Keratinocyte (primary cell): ENCODE results near the gene PPHLN1.

Experiments used
- CTCF ChIP-seq, 3 experiments: IDR thresholded peaks in 1 of 3; conservative IDR thresholded peaks in 1 of 3; optimal IDR thresholded peaks in 1 of 3; 2 replicates in 2 of 3; 3 replicates in 1 of 3; pipeline versions ENCODE3 to v1.5.1; 2011; ENCODE audit warnings: low read length in 3 of 3, mild to moderate bottlenecking in 3 of 3, moderate library complexity in 2 of 3, control low read depth in 1 of 3, inconsistent platforms in 1 of 3; ENCODE audit not compliant: insufficient read depth in 2 of 3; ENCODE audit errors: extremely low read depth in 1 of 3
- EZH2 ChIP-seq: IDR thresholded peaks from one replicate; pipeline ENCODE4 v1.6.1; 2012; ENCODE audit warnings: inconsistent platforms, mild to moderate bottlenecking, low read length, moderate library complexity

DNA sequence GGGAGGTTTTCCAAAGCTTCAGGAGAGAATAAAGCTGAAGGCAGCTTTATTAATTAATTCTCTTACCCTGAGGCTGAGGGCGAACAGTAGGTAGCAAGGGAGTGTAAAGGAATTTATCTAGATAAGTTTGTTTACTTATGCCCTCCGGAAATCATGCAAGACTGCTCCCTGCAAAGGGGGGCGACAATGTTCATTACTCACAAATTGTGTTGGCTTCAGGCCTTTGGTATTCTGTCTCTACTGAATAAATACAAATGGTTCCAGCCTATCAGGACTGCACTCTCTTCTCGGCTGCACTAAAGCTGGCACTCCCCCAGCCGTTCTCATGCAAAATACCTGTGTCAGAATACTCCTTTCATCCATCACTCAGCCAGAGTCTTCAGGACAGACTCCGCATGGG, 120.8 kb downstream of the PPHLN1 start:
- TF ChIP-seq CTCF (optimal IDR thresholded peaks at IDR 0.05 in 1 of 3, IDR thresholded peaks at IDR 0.05 in 1 of 3, conservative IDR thresholded peaks at IDR 0.05 in 1 of 3; ENCODE audit: extremely low read depth in 1 of 3, insufficient read depth in 2 of 3, low read length in 3 of 3): no peak
- no peak for TF ChIP-seq EZH2
